ENCODE results near the gene FBN2. TPM values are rescaled to one million over a fixed set of nuclear protein-coding genes. Genes with fewer than 3 reads are reported as not detected.

The FBN2 gene
- total RNA-seq, 4 donors from 2014 or later: 0.16 to 2.4 (median 0.26) TPM

DNA sequence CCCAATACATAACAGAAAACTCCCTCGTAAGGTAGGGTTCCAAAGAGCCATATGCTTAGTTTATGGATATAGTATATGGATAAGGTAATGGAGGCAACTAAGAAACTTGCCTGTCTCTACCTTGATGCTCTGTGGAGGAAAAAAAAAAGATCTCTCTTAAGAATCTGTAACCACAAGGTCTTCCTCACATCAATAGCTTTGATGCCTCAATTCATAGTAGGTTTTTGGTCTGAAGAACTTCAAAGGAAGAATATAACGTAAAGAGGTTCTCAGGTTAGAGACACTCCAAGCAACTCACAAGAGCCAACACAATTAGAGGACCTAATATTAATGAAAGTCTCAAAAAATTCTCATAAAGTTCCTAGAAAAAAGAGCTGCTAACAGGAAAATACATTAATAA is 140.2 kb downstream of the FBN2 start:
- TF ChIP-seq, protein P1, sequence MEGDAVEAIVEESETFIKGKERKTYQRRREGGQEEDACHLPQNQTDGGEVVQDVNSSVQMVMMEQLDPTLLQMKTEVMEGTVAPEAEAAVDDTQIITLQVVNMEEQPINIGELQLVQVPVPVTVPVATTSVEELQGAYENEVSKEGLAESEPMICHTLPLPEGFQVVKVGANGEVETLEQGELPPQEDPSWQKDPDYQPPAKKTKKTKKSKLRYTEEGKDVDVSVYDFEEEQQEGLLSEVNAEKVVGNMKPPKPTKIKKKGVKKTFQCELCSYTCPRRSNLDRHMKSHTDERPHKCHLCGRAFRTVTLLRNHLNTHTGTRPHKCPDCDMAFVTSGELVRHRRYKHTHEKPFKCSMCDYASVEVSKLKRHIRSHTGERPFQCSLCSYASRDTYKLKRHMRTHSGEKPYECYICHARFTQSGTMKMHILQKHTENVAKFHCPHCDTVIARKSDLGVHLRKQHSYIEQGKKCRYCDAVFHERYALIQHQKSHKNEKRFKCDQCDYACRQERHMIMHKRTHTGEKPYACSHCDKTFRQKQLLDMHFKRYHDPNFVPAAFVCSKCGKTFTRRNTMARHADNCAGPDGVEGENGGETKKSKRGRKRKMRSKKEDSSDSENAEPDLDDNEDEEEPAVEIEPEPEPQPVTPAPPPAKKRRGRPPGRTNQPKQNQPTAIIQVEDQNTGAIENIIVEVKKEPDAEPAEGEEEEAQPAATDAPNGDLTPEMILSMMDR (IDR thresholded peaks at IDR 0.05; ENCODE audit: low read depth): no peak

DNA sequence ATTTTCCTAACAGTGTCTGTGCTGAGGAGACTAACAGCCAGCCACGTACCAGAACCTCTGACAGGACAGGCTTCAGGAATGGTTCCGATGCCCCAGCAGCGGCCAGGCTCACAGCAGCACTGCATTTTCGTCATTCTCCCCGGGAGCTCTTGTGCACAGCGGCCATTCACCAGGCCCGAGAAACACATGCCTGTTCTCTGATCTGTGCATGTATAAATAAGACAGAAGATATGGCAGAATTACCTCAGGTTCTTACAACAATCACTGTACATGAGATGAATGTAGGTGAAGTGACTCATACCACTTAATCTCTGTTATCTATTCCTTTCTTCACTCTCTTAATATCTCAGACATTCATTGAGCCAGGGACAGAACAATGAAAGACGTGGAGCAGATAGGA is 143.0 kb downstream of the FBN2 start:
- TF ChIP-seq, protein P1 (IDR thresholded peaks at IDR 0.05; ENCODE audit: low read depth): no peak

DNA sequence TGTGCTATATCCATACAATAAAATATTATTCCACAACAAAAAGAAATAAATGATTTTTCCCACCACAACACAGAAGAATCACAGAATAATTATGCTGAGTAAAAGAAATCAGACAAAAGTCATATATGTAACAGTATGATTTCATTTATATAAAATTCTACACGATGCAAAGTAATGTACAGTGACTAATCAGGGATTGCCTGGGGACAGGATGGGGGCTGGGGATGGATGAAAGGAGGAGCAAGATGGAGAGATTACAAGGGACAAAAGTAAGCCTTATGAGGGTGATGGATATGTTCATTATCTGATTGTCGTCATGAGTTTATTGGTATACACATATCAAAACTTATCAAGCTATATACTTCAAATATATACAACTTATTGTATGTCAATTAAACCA is 154.0 kb downstream of the FBN2 start:
- TF ChIP-seq, protein P1 (IDR thresholded peaks at IDR 0.05; ENCODE audit: low read depth): no peak

DNA sequence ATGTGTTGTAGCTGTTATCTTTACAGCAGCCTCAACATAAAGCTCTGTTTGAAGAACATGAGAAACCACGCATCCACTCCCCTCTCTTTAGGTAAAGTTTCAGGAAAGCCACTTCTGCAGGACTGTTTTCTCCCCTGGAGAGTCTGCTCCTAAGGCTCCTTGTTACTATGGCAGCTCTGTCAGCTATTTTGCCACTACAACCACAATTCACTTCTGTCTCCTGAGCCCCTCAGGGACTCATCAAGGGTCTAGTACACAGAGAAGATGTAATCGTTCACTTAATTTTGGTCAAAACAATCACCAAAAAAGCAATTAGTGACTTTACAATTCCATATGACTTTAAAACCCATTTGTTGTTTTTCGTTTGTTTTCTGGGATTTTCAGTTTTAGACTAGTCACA is 157.7 kb downstream of the FBN2 start:
- TF ChIP-seq, protein P1 (IDR thresholded peaks at IDR 0.05; ENCODE audit: low read depth): no peak

DNA sequence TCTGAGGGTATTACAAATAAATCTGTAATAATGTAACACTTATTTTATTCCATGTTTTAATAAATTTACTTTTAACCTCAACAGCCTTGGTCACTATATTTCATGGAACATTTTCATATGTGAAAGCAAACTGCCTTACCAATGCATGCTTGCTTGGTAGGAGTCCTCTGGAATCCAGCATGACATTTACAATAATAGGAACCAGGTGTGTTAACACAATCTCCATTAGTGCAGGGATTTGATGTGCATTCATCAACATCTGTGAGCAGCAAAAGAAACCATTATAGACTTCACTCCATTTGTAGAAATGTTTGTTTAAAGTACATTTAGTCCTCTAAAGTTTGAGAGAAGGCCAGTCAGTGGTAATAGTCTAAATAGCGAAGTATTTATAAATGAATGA is 159.4 kb downstream of the FBN2 start:
- TF ChIP-seq, protein P1 (IDR thresholded peaks at IDR 0.05; ENCODE audit: low read depth): no peak

DNA sequence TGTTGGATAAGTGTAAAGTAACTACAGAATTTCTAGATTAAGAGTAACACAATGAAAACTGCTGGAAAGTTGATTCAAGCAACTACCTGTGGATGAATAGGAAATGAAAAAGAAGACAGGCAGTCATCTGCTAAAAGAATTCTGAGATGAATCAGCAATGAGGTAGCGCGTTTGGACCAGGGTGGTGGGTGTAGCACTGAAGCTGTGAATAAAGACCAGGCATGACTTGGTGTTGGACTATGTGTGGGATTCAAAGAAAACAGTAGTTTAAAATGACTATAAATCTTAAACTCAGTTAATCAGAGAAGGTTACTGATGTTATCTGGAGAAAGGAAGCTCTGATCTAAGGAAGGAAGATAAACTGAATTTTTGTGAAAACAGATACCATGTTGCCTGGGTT is 159.8 kb downstream of the FBN2 start:
- TF ChIP-seq, protein P1 (IDR thresholded peaks at IDR 0.05; ENCODE audit: low read depth): no peak

DNA sequence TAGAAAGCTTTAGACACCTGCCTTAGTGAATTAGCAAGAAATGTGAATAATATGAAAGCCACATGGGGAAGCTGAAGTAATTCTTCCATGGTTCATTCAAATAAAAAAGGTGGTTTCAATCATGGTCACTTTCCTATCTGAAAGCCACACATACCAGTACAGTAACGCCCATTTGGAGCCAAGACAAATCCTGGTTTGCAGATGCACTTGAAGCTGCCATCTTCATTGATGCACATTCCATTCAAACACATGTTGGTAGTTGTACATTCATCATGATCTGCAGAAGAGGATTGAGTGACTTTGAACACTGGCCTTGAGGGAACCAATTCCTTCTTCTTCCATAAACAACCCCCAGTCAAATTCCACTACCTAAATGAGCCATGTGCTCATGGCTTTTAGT is 161.5 kb downstream of the FBN2 start:
- TF ChIP-seq, protein P1 (IDR thresholded peaks at IDR 0.05; ENCODE audit: low read depth): no peak

All from subcutaneous adipose tissue (tissue), 4 donors.